VCaP (cell line): ENCODE data around the gene AQP6.

Source experiments
- H3K27ac ChIP-seq: fragments of 450-650 bp; 2 replicates; pipeline ENCODE4 v1.5.1; 2017
- CTCF ChIP-seq: fragments of 450-650 bp; conservative IDR thresholded peaks from 2 replicates; pipeline ENCODE4 v1.5.1; 2017; ENCODE audit warnings: mild to moderate bottlenecking, moderate library complexity

The AQP6 gene

DNA sequence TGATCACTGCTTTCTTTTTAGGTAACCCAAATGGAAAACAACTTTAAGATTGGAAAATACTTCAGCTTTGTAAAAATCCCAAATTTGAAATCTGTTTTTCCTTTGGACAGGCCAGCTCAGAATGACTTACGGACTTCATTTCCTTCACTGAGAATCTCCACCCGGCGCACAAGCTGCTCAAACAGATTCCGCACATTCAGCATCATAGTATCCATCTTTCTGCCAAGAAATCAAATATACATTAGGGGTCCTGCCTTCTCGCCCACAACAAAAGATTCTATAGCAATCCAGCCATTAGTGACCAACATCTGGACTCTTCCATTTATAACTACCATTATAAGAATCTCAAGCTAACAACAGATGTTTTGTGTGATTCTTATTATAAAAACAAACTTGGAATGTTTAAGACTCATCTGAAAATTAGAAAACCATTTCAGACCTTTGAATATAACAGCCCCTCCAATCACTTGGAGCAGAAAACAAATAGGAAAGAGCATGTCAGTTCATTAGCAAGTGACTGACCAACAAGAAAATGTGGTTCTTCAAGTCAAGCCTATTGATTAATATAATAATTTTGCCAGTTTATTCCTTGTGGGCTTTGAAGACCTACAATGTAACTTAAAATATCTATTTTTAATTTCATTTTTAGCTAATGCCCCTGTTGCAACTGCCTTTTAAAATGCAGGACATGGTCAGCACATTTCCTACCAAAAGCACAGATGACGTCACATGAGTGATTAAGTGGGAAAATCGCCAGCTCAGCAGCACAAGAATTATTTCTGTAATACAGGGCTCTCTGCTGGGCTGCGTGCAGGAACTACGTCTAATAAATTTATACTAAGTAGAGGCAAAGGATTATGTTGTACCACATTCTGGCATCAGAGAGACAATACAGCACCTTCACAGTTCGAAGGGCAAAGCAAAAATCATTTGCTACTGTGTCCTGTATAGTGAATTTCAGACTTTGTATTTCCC, 44.0 kb downstream of the AQP6 start:
- H3K27ac ChIP-seq, result no peak overlapping the region

DNA sequence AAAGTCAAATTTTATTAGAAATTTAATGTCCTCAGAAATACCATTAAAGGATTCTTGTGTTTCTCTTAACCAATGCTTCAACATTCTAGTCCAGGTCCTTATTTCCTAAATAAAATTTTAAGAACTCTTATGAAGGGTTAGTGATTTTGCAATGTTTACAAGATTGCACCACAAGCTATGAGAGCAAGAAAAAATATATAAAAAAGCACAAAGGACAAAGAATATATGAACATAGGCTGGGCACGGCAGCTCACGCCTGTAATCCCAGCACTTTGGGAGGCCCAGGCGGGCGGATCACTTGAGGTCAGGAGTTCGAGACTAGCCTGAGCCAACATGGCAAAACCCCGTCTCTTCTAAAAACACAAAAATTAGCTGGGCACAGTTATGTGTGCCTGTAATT, 44.9 kb downstream of the AQP6 start:
- TF ChIP-seq CTCF, result no peak
- no peak overlapping the region for H3K27ac ChIP-seq

More for the DNA sequence above, 44.0 kb downstream of the AQP6 start:
- no peak for TF ChIP-seq CTCF

DNA sequence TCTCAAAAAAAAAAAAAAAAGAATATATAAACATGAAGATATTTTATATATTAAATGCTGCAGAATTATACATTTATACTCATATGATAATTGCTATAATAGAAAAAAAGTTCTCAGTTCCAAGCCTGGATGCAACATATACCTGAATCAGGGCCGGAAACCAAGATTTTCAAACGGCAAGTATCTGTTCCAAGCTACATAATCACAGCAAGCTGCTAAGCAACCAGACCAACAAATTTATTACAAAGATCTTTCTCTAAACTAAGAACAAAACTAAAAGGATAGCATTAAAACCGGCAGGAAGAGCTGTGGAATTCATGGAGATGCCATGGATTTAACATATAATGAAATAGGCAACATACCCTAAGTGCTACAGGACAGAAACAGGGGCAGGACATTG, 45.4 kb downstream of the AQP6 start:
- TF ChIP-seq CTCF, result no peak
- no peak overlapping the region for H3K27ac ChIP-seq

DNA sequence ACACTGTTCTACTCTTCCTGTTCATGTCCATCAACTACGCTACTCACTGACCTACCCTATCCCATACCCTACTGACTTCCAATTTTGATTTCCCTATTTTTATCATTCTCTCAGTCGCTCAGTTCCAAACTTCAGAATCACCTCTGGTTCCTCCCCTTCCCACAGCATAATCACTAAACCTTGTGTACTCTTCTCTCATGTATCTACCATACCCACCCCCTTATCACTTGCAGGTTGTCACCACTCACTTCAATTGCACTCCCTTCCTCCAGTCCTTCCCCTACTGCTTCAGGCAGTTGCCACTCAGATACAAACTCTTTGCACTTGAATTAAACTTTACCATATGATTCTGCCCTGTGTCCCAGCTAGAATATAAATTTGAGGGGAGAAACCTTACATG, 46.2 kb downstream of the AQP6 start:
- no peak for TF ChIP-seq CTCF
- H3K27ac ChIP-seq, result no peak overlapping the region

- no peak for TF ChIP-seq CTCF
- no peak overlapping the region for H3K27ac ChIP-seq
Measured at GRCh38 chr12:50019524-50019923, 46.8 kb downstream of the AQP6 start.

- no peak for TF ChIP-seq CTCF
- H3K27ac ChIP-seq, result 0 out of 2 replicates have a peak overlapping the region, but pooled peaks have one; percentile 11
Measured at GRCh38 chr12:50021031-50021430, 48.3 kb downstream of the AQP6 start.

DNA sequence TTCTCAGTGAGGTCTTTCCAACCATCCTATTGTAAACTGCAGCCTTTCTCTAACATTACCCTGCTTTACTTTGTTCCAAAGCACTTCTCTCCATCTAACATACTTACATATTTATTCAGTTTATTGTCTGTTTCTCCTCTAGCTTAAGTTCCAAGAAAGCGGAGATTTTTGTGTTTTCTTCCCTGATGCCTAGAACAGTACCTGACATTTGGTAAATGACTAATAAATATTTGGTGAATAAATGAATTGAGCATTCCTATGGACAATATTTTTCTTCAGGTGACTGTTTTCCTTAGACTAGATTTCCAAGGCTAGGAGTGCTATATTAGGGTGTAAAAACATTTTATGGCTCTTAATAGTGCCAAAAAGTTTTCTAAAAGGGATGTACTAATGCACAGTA, 50.2 kb downstream of the AQP6 start:
- no peak for TF ChIP-seq CTCF
- no peak overlapping the region for H3K27ac ChIP-seq
